HEK293T (cell line): Measurements from ENCODE around the gene ANK3.

Experiments
- CTCF ChIA-PET: fragments of 350-600 bp; formaldehyde crosslinking; extraction: SDS; loops from one replicate; lab custom pipeline; 2021; ENCODE audit warnings: antibody characterized with exemption, inconsistent platforms; lab: Yijun Ruan, JAX
- POLR2A ChIA-PET: fragments of 350-600 bp; formaldehyde crosslinking; extraction: SDS; loops from one replicate; lab custom pipeline; 2020; ENCODE audit warnings: antibody characterized with exemption, inconsistent platforms; lab: Yijun Ruan, JAX
- DNase-seq: peaks from one replicate; pipeline ENCODE4 v3.0.0; 2012; ENCODE audit warnings: mixed read lengths; ENCODE audit errors: extremely low spot score
- ARNT ChIP-seq: fragments of 450-650 bp; IDR thresholded peaks from 2 replicates; pipeline ENCODE4 v1.6.1; 2017; ENCODE audit warnings: mild to moderate bottlenecking
- BHLHE40 ChIP-seq: fragments of 450-650 bp; IDR thresholded peaks from 2 replicates; pipeline ENCODE4 v1.6.1; 2016; ENCODE audit warnings: mild to moderate bottlenecking, moderate library complexity, borderline replicate concordance
- CTBP1 ChIP-seq: fragments of 450-650 bp; IDR thresholded peaks from 2 replicates; pipeline ENCODE4 v1.6.1; 2016; ENCODE audit warnings: borderline replicate concordance
- ELF4 ChIP-seq: fragments of 450-650 bp; IDR thresholded peaks from 2 replicates; pipeline ENCODE4 v1.6.1; 2017; ENCODE audit warnings: antibody characterized with exemption
- FOXA1 ChIP-seq: fragments of 450-650 bp; IDR thresholded peaks from 2 replicates; pipeline ENCODE4 v1.6.1; 2016; ENCODE audit warnings: mild to moderate bottlenecking
- FOXK2 ChIP-seq: fragments of 450-650 bp; IDR thresholded peaks from 2 replicates; pipeline ENCODE4 v1.6.1; 2016; ENCODE audit warnings: mild to moderate bottlenecking
- FOXM1 ChIP-seq: fragments of 450-650 bp; IDR thresholded peaks from 2 replicates; pipeline ENCODE4 v1.6.1; 2017; ENCODE audit warnings: mild to moderate bottlenecking, borderline replicate concordance
- HDGF ChIP-seq: fragments of 450-650 bp; IDR thresholded peaks from 2 replicates; pipeline ENCODE4 v1.6.1; 2017; ENCODE audit warnings: antibody characterized with exemption, borderline replicate concordance
- L3MBTL2 ChIP-seq: fragments of 450-650 bp; conservative IDR thresholded peaks from 2 replicates; pipeline ENCODE4 v1.6.1; 2016; ENCODE audit warnings: mild to moderate bottlenecking
- LEF1 ChIP-seq: fragments of 450-650 bp; IDR thresholded peaks from 2 replicates; pipeline ENCODE4 v1.6.1; 2017; ENCODE audit warnings: mild to moderate bottlenecking, borderline replicate concordance
- NFRKB ChIP-seq: fragments of 450-650 bp; IDR thresholded peaks from 2 replicates; pipeline ENCODE4 v1.6.1; 2016; ENCODE audit warnings: mild to moderate bottlenecking, moderate library complexity
- SP1 ChIP-seq: fragments of 450-650 bp; IDR thresholded peaks from 2 replicates; pipeline ENCODE4 v1.6.1; 2017
- SUZ12 ChIP-seq: fragments of 450-650 bp; IDR thresholded peaks from 2 replicates; pipeline ENCODE4 v1.6.1; 2016; ENCODE audit warnings: mild to moderate bottlenecking
- TARDBP ChIP-seq: fragments of 450-650 bp; IDR thresholded peaks from 2 replicates; pipeline ENCODE4 v1.6.1; 2016
- ZNF384 ChIP-seq: fragments of 450-650 bp; IDR thresholded peaks from 2 replicates; pipeline ENCODE4 v1.6.1; 2016
- TF ChIP-seq, protein P1 (sequence below): fragments of 450-650 bp; IDR thresholded peaks from 2 replicates; pipeline ENCODE4 v1.6.1; 2016

Gene ANK3

DNA sequence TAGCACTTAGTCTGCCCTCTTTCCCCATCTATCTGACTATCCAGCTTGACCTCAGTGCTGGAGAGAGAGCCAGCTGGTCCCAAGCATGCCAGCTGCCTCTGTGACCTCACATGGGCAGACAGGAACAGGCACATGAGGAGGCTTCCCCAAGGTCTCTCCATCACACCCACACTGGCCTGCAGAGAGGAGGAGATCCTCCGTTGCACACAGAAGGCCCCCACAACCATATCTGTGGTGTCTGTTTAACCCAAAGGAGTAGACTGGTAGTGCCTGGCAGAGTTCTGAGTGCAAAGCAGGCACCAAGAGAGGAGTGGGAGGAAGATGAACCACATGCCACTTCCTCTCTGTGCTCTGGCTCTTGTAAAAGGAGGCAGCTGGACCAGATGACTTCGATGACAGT, 4.8 kb upstream of the ANK3 start:
- no peak for TF ChIP-seq SUZ12
- TF ChIP-seq FOXM1 = no peak
- no peak for TF ChIP-seq L3MBTL2
- no peak for TF ChIP-seq FOXA1
- TF ChIP-seq TARDBP = no peak
- TF ChIP-seq ELF4 = no peak
- no peak for TF ChIP-seq CTBP1
- no peak for TF ChIP-seq BHLHE40
- no peak for TF ChIP-seq SP1
- TF ChIP-seq FOXK2 = no peak
- TF ChIP-seq HDGF = no peak
- no peak for TF ChIP-seq LEF1
- TF ChIP-seq, protein P1, sequence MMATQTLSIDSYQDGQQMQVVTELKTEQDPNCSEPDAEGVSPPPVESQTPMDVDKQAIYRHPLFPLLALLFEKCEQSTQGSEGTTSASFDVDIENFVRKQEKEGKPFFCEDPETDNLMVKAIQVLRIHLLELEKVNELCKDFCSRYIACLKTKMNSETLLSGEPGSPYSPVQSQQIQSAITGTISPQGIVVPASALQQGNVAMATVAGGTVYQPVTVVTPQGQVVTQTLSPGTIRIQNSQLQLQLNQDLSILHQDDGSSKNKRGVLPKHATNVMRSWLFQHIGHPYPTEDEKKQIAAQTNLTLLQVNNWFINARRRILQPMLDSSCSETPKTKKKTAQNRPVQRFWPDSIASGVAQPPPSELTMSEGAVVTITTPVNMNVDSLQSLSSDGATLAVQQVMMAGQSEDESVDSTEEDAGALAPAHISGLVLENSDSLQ = no peak
- no peak for TF ChIP-seq NFRKB
- no peak for TF ChIP-seq ZNF384
- ChIA-PET POLR2A (no interaction called here), CTCF (no interaction called here)
- no peak for DNase-seq

GRCh38 chr10:60390224-60390626, 550 bp upstream of the ANK3 start:
- POLR2A ChIA-PET = no interaction called here
- TF ChIP-seq FOXK2 (no peak), HDGF (no peak), LEF1 (no peak), SP1 (no peak), BHLHE40 (no peak)
- no peak for DNase-seq
- CTCF ChIA-PET = no interaction called here

DNA sequence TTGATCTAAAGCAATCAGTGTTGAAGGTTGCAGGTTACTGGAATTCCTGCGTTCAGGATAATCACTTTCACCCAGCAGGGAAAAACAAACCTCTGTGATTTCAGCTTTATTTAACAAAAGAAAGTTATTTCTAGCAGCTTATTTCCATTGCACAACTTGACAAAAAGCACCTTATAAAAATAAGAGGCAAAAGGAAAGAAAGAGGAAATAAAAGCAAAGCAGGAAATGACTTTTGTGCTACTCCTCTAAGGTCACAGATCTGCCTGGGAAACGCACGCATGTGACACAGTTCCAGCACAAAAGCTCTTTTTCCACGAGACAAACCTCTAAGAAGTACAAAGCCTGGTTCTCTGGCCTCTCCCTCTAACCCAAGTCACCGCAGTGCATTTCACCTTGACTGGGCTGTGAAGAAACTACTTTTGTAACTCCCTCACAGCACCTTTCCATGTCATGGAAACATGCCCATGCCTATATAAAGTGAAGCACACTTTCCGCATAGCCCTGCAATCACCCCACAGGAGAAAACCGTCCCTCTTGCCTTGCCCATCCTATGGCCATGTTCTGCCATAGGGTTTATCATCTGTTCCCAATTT, 870 bp downstream of the ANK3 start:
- no peak for DNase-seq
- POLR2A ChIA-PET = no interaction called here
- TF ChIP-seq CTBP1 = no peak
- TF ChIP-seq ELF4 = no peak
- TF ChIP-seq TARDBP = no peak
- TF ChIP-seq HDGF = no peak
- TF ChIP-seq L3MBTL2 = no peak
- TF ChIP-seq FOXA1 = no peak
- no peak for TF ChIP-seq LEF1
- no peak for TF ChIP-seq ARNT
- no peak for TF ChIP-seq SP1
- no peak for TF ChIP-seq NFRKB
- TF ChIP-seq, protein P1 = no peak
- no peak for TF ChIP-seq FOXK2
- CTCF ChIA-PET = no interaction called here

DNA sequence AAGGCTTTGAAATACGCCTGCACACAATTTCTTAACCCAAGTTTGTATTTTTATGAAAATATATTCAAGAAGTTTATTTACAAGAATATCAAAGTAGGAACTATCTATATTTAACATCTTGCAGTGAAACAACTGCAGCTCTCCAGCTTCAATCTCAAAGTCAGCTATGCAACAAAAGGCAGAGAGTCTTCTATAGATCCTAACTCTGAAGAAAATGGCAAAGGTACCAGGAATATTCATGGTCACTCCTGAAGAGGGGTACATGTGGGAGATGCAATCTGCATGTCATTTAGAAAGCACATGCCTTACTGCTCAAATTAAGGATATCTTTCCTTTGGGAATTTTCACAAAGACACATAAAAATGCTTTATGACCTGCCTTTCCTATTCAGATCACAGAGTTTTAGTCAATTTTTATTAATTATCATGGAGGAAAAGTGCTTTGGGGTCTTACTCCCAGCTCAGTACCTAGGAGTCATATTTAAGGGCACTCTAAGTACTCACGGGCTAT, 1.5 kb downstream of the ANK3 start:
- no peak for DNase-seq
- no peak for TF ChIP-seq SP1
- no peak for TF ChIP-seq FOXK2
- TF ChIP-seq ZNF384 = no peak
- no peak for TF ChIP-seq FOXA1
- TF ChIP-seq ARNT = no peak
- no peak for TF ChIP-seq FOXM1
- TF ChIP-seq TARDBP = no peak
- no peak for TF ChIP-seq CTBP1
- no peak for TF ChIP-seq NFRKB
- TF ChIP-seq SUZ12 = no peak
- TF ChIP-seq L3MBTL2 = no peak
- TF ChIP-seq LEF1 = no peak
- TF ChIP-seq, protein P1 = no peak
- no peak for TF ChIP-seq HDGF
- no peak for TF ChIP-seq ELF4
- TF ChIP-seq BHLHE40 = no peak
- CTCF ChIA-PET = no interaction called here
- POLR2A ChIA-PET = no interaction called here

DNA sequence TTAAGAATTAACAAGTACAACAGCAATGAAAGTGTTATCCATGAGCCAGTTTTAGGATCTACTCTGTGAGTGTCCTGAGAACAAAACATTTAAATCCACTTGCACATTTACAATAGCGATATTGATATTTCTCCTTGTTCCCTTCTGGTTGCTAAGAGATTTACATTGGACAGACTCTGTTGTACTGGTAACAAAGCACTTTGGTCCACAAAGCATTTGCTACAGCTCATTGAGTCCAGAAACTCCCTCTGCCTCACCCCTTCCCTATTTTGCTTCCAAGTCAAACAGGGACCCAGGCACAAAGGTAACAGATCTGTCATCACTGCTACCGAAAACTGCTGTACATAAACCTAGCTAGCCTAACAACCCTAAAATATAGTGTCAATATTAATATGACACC, 2.1 kb downstream of the ANK3 start:
- ChIA-PET POLR2A (no interaction called here), CTCF (no interaction called here)
- DNase-seq = no peak
- TF ChIP-seq SUZ12 = no peak

DNA sequence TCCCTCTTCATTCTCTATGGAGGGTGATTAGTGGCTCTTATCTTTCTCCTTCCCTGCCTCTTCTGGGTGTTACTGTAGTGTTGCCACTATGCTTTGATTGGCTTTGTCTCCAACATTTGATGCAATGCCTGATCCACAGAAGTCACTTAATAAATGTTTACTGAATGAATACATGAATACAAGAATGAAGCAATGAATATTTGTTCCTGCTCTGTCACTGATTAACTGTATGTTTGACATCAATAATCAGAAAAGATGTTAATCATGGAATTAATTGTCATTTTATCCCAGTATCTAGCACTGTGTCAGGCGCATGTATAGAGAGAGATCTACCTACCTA, 4.3 kb downstream of the ANK3 start:
- ChIA-PET CTCF (no interaction called here), POLR2A (no interaction called here)
- DNase-seq = no peak
- TF ChIP-seq BHLHE40 = no peak

- CTCF ChIA-PET = no interaction called here
- POLR2A ChIA-PET = no interaction called here
- TF ChIP-seq FOXM1 (no peak), FOXA1 (no peak), TARDBP (no peak), SUZ12 (no peak), NFRKB (no peak), FOXK2 (no peak), L3MBTL2 (no peak), SP1 (no peak), ZNF384 (no peak), ELF4 (no peak)
- TF ChIP-seq, protein P1 = no peak
- DNase-seq = no peak
These were observed 4.8 kb downstream of the ANK3 start for GRCh38 chr10:60384708-60385398.
